HepG2 (cell line): Measurements from ENCODE around the gene CSNK1D. TPM values are rescaled to one million over a fixed set of nuclear protein-coding genes. Genes with fewer than 3 reads are reported as not detected.

Experiments used
- FOXK1 ChIP-seq: sonication (generic); formaldehyde crosslinking; IDR thresholded peaks from 2 replicates; pipeline ENCODE4 v1.4.0; 2020; ENCODE audit warnings: low read depth, missing genetic modification reagents, borderline replicate concordance
- KLF9 ChIP-seq: IDR thresholded peaks from 2 replicates; pipeline ENCODE4 v1.6.1; 2016; ENCODE audit warnings: low read depth
- MLLT10 ChIP-seq: sonication (generic); formaldehyde crosslinking; IDR thresholded peaks from 2 replicates; pipeline ENCODE4 v1.4.0; 2020; ENCODE audit warnings: missing genetic modification reagents
- NFIC ChIP-seq: IDR thresholded peaks from 2 replicates; pipeline ENCODE4 v1.6.1; 2012; ENCODE audit warnings: mild to moderate bottlenecking, low read length, inconsistent platforms
- NKX3-1 ChIP-seq: sonication (generic); formaldehyde crosslinking; IDR thresholded peaks from 2 replicates; pipeline ENCODE4 v1.5.0; 2020; ENCODE audit warnings: missing genetic modification reagents
- PAX8 ChIP-seq: sonication (generic); formaldehyde crosslinking; IDR thresholded peaks from 2 replicates; pipeline ENCODE4 v1.8.0; 2022; ENCODE audit warnings: mild to moderate bottlenecking, missing genetic modification reagents, borderline replicate concordance
- RARA ChIP-seq: IDR thresholded peaks from 2 replicates; pipeline ENCODE4 v1.6.1; 2016; ENCODE audit warnings: missing genetic modification reagents, missing compliant biosample characterization
- SMAD1 ChIP-seq: sonication (generic); formaldehyde crosslinking; IDR thresholded peaks from 2 replicates; pipeline ENCODE4 v1.4.0; 2020; ENCODE audit warnings: missing genetic modification reagents, low read depth, mild to moderate bottlenecking, borderline replicate concordance
- ZEB1 ChIP-seq: IDR thresholded peaks from 2 replicates; pipeline ENCODE4 v1.6.1; 2012; ENCODE audit warnings: mild to moderate bottlenecking, low read depth, inconsistent platforms; ENCODE audit not compliant: insufficient replicate concordance
- ZHX2 ChIP-seq, 2 experiments: sonication (generic) in 1 of 2; formaldehyde crosslinking in 1 of 2; IDR thresholded peaks; 2 replicates each; pipeline versions ENCODE4 v1.6.1 to v1.9.0; 2014 to 2022; ENCODE audit warnings: antibody characterized with exemption in 1 of 2, borderline replicate concordance in 1 of 2, inconsistent platforms in 1 of 2, low read depth in 1 of 2, missing genetic modification reagents in 1 of 2
- ZKSCAN1 ChIP-seq: fragments of 150-350 bp; IDR thresholded peaks from 2 replicates; pipeline ENCODE4 v1.6.1; 2014; ENCODE audit warnings: low read length
- ZNF10 ChIP-seq: sonication (generic); formaldehyde crosslinking; IDR thresholded peaks from 2 replicates; pipeline ENCODE4 v1.4.0; 2020; ENCODE audit warnings: mild to moderate bottlenecking, low read depth, missing genetic modification reagents, borderline replicate concordance
- ZNF12 ChIP-seq: sonication (generic); formaldehyde crosslinking; IDR thresholded peaks from 2 replicates; pipeline ENCODE4 v1.5.0; 2020; ENCODE audit warnings: missing genetic modification reagents
- ZNF350 ChIP-seq: sonication (generic); formaldehyde crosslinking; IDR thresholded peaks from 2 replicates; pipeline ENCODE4 v1.4.0; 2020; ENCODE audit warnings: mild to moderate bottlenecking, low read depth, missing genetic modification reagents, borderline replicate concordance
- ZNF460 ChIP-seq: sonication (generic); formaldehyde crosslinking; IDR thresholded peaks from 2 replicates; pipeline ENCODE4 v1.5.1; 2020; ENCODE audit warnings: missing genetic modification reagents, mild to moderate bottlenecking, borderline replicate concordance
- ZNF543 ChIP-seq: sonication (generic); formaldehyde crosslinking; IDR thresholded peaks from 2 replicates; pipeline ENCODE4 v1.4.0; 2020; ENCODE audit warnings: mild to moderate bottlenecking, missing genetic modification reagents
- polyA plus RNA-seq, 8 experiments: library from polyadenylated mRNA; depleted of rRNA in 3 of 8; stranded (reverse) in 7 of 8; unstranded in 1 of 8; fragments of >200 nt; fragmentation: Illumina TruSeq in 4 of 8; extraction: Trizol in 4 of 8; gene quantifications; 2 replicates each; pipeline versions ENCODE4 v1.2.1 to v1.2.3, GENCODE V29; 2011 to 2016; ENCODE audit warnings: low read depth in 4 of 8, missing spikeins in 1 of 8, mixed read lengths in 1 of 8; ENCODE audit not compliant: insufficient read depth in 1 of 8
- total RNA-seq, 5 experiments: library from RNA; depleted of rRNA; stranded (reverse); fragments of >200 nt; fragmentation: Illumina TruSeq; extraction: Trizol; gene quantifications; 2 replicates each; pipeline ENCODE4 v1.2.3, GENCODE V29; 2016; ENCODE audit warnings: low read depth in 1 of 5

Gene CSNK1D
- total and polyA plus RNA-seq, 2 of the 13 experiments (the other 11 are each of a cell fraction or from before 2014, with no cell fraction given): 31.5 to 128 TPM

- TF ChIP-seq MLLT10 (no peak), NKX3-1 (CRISPR knock-in tag) (peak; percentile 30; the same call in 1 of the 2 replicates), KLF9 (CRISPR knock-in tag) (0 out of 2 replicates have a peak, but pooled peaks have one; percentile 6), ZKSCAN1 (no peak), NFIC (no peak), ZNF350 (peak; percentile 52; the same call in 1 of the 2 replicates), ZNF543 (peak; percentile 79), ZNF10 (CRISPR knock-in tag) (no peak), FOXK1 (CRISPR knock-in tag) (no peak), ZHX2 (IDR thresholded peaks at IDR 0.05; ENCODE audit: low read depth) (no peak), ZHX2 (CRISPR knock-in tag; IDR thresholded peaks at IDR 0.05; ENCODE audit: borderline replicate concordance) (no peak), ZNF12 (CRISPR knock-in tag) (no peak), SMAD1 (no peak; the same call in 1 of the 2 replicates), ZEB1 (no peak), PAX8 (no peak; the same call in 1 of the 2 replicates), RARA (CRISPR knock-in tag) (peak; percentile 68), ZNF460 (CRISPR knock-in tag) (no peak; the same call in 1 of the 2 replicates)
These were observed 44.1 kb upstream of the CSNK1D start, which contains the start of gene CD7 (continued) for GRCh38 chr17:82317394-82318168.
